HK-2 (cell line): ENCODE measurements around the gene FRMPD4.

ENCODE experiments used
- DNase-seq: peaks from one replicate; pipeline ENCODE4 v3.0.0-alpha.2; 2018; ENCODE audit not compliant: unreplicated experiment

FRMPD4 gene

GRCh38 chrX:12301288-12301687, 163.0 kb downstream of the FRMPD4 start:
- no peak for DNase-seq

DNA sequence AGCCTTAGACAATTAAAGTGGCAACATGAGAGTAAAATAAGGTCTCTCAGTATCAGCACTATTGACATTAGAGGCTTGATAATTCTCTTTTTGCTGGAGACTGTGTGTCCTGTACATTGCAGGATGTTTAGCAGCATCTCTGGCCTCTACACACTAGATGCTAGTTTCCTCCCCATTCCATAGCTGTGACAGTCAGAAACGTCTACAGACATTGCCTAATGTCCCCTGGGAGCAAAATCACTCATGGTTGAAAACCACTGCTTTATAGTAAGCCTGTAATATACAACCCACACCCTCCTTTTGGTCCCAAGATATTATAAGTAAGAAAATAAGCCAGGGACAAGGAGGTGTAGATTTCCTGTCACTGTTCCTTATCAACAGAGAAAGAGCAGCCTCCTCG, 166.0 kb downstream of the FRMPD4 start:
- no peak for DNase-seq

GRCh38 chrX:12307961-12308360, 169.7 kb downstream of the FRMPD4 start:
- no peak for DNase-seq

GRCh38 chrX:12308420-12308819, 170.1 kb downstream of the FRMPD4 start:
- no peak for DNase-seq

DNA sequence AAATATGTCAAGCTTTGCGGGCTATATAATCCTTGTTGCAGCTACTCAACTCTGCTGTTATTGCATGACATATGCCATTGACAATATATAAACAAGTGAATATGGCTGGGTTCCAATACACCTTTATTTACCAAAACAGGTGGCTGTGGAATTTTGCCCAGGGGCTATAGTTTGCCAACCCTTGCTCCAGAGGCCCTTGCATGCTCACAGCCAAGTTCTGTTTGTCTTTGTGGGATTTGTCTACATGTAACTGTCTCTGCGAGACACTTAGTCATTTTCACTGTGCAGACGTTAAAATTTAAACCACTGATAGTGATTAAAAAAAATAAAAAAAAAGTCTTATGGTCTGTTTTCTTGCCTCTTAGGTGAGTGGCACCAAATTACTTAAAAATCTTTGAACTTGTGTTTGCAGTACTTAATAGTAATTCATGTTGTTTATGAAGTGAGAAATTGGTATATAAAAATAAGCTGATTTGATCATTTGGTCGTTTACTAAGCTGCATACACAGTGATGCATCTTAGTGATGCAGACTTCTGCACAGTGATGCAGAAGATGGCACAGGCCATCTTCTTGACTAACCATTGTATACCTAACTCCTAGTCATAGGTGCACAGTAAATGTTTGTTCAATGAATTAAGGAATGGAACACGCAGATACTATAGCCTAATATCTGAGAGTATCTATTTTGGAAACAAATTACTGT, 170.9 kb downstream of the FRMPD4 start:
- DNase-seq, result no peak

DNA sequence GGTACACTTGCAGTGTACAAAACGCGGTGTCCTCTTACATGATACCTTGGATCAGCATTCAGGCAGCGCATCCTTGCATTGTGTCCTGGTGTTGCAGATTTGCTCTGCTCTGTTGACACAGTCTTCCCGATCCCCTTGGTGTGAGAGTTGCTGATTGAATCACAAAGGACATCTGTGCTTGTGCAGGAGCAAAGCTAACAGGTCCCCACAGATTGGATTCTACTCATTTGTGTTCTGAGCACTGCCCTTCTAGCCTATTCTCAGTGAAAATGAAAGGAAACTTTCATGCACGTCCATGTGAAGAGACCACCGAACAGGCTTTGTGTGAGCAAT, 171.4 kb downstream of the FRMPD4 start:
- DNase-seq, result no peak

DNA sequence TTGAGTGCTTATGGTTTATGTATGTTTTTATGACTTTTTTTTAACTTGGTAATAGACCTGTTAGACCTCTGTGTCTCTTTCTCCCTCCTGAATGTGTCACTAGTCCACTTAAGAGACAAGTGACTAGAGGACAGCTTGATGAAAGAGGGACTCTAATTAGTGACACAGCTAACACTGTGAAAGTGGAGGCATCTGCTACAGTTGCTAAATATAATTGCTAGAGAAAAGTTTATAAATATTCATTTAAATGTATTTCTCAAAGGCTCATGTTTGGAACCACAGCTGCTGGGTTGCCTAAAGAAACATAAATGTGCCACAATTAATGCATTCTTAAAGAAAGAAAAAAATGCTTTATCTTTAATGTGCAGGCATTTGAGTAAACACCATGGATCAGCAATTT, 176.4 kb downstream of the FRMPD4 start:
- DNase-seq, result no peak

DNA sequence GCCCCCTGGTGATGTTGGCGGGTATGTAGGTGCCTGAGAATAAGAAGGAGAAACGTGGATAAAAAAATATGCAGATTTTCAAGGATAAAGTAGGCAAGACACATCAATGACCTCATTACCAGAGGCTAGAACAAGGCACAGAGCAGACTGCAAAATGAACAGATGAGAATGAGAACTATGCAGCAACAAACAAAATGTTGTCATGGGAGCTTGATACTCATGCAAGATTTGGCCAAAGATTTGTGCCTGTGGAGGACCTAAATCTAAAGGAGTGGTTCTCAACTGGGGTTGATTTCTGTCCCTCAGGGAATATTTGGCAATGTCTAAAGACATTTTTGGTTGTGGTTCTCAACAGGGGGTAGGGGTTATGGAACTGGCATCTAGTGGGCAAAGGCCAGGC, 177.3 kb downstream of the FRMPD4 start:
- no peak for DNase-seq

- no peak for DNase-seq
Observed at GRCh38 chrX:12319003-12319519, 180.8 kb downstream of the FRMPD4 start.

GRCh38 chrX:12319992-12320391, 181.7 kb downstream of the FRMPD4 start:
- no peak for DNase-seq

DNA sequence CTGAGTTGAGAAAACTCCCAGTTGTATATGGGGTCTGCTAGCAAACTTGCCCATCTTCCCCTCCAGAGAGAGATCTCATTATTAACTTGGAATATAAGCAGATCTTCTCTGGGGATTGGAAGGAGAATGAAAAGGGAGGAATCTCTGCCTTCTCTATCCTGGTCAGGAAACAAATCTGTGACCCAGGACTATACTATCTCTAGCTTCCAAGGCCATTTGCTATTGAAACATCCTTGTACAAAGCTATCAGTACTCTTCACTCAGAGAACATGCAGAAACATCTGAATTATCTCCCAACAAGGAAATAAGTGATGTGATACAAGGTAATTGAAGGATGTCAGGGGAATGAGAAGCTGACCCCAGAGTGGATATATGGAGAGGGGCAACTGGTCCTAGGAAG, 183.8 kb downstream of the FRMPD4 start:
- no peak for DNase-seq

- no peak for DNase-seq
Observed at GRCh38 chrX:12325171-12325570, 186.9 kb downstream of the FRMPD4 start.

DNA sequence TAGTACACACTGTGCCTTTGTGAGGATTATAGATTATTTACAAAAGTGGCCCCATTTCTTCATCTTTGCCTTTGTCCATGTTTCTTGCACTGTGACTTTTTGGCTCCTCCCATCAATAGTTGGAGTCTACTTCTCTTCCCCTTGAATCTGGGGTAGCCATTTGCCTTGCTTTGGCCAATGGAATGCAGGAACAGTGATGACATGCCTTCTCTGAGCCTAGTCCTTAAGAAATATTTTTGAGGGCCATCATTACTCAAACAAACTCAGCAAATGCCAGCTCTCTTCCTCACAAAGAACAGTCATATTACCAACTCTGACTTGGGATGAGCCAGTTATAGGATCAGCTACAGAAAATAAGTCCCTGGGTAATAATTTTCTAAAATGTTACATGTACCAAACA, 189.6 kb downstream of the FRMPD4 start:
- no peak for DNase-seq

GRCh38 chrX:12329476-12329875, 191.2 kb downstream of the FRMPD4 start:
- DNase-seq, result no peak

- DNase-seq, result no peak
Observed at GRCh38 chrX:12330841-12331240, 192.6 kb downstream of the FRMPD4 start.

- no peak for DNase-seq
Observed at GRCh38 chrX:12332786-12333347, 194.6 kb downstream of the FRMPD4 start.

GRCh38 chrX:12339921-12340320, 201.6 kb downstream of the FRMPD4 start:
- no peak for DNase-seq

GRCh38 chrX:12344954-12345353, 206.7 kb downstream of the FRMPD4 start:
- DNase-seq, result no peak

DNA sequence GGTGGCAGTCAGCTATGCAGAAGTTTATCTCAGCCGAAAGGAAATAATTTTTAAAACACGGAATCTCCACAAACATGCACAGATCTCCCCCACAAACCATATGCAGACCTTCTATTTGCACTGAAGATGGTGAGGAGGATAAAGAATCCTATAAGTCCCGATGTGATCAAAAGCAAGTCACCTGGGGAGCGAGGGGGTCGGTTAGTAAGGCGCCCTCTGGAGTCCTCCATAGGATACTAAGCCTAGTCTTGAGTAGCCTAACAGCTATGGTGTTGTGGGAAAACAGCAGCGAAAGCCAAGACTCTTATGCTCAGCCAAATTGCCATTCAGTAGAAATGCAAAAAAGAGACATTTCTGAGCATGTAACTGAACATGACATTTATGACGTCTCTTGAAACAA, 210.9 kb downstream of the FRMPD4 start:
- DNase-seq, result no peak

DNA sequence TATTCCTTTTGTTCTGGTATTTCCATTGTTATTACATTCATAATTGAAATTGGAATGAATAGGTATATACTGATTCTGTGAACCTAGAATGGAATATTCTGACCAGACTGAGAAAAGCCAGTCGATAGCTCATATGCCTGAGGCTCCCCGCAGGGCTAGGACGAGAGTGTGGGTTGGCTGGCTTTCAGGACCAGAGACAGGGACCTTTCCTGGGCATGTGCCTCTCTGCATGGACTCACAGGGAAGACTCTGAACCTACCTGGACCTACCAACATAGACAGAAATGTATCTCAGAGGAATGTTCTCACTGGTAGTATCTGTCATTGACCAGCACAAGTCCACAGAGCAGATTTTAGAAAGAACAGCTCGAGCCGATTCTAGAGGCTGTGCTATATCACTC, 214.6 kb downstream of the FRMPD4 start:
- no peak for DNase-seq

DNA sequence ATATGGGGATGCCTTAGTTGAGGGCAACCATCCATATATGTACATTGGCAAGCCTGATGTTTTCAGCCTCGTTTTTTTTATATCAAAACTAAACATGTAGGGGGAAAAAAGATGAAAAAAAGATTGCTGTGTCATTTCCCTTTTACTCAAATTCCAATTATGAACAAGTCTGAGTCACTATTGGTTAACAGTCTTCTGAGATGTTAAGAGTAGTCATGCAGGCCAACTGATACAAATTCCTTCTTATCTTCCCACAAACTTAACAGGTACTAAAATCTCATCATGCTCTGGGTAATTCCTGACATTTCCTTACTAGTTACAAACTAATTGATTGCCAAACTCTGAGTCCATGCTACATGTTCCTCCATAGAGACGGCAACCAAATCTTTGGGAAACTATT, 222.1 kb downstream of the FRMPD4 start:
- no peak for DNase-seq

- no peak for DNase-seq
Observed at GRCh38 chrX:12360986-12361598, 222.8 kb downstream of the FRMPD4 start.

DNA sequence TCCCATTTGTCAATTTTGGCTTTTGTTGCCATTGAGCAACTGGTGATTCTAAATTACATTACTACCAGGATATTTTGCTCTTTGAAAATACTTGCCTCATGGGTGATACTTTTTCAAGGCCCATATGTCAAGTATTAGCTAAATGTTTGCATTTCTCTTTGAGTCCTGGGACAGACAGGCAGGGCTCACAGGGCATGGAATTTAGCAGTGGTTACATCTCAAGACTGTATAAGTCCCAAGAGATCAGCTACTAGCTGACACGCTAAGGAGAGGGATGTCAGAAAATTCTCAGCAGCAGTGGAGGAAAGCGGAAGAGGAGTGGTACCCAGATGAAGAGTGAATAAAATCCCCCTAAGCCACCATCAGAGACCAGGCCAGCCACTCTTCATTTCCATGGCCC, 224.9 kb downstream of the FRMPD4 start:
- no peak for DNase-seq
